Ascending aorta (tissue), 2 donors: ENCODE data around the gene RAPGEF1. TPM values are rescaled to one million over a fixed set of nuclear protein-coding genes. Genes with fewer than 3 reads are reported as not detected.

Experiments
- DNase-seq, 2 donors: peaks; one replicate each; pipeline ENCODE4 v3.0.0-alpha.2; 2019; ENCODE audit warnings: low spot score in 2 of 2
- H3K27ac ChIP-seq, 2 donors: fragments of 200-600 bp; sonication (generic); one replicate each; pipeline ENCODE4 v1.5.1; 2016 to 2017; ENCODE audit warnings: mild to moderate bottlenecking in 1 of 2
- H3K27me3 ChIP-seq: fragments of 200-600 bp; sonication (generic); one replicate; pipeline ENCODE4 v1.5.1; 2017
- H3K36me3 ChIP-seq, 2 donors: fragments of 200-600 bp; sonication (generic); one replicate each; pipeline ENCODE4 v1.5.1; 2016
- H3K4me1 ChIP-seq, 2 donors: fragments of 200-600 bp; sonication (generic); one replicate each; pipeline ENCODE4 v1.5.1; 2016 to 2017; ENCODE audit warnings: mild to moderate bottlenecking in 1 of 2
- H3K4me3 ChIP-seq, 2 donors: fragments of 200-600 bp; sonication (generic); one replicate each; pipeline ENCODE4 v1.5.1; 2016 to 2017; ENCODE audit warnings: mild to moderate bottlenecking in 1 of 2
- H3K9me3 ChIP-seq, 2 donors: fragments of 200-600 bp; sonication (generic); one replicate each; pipeline ENCODE4 v1.5.1; 2016
- CTCF ChIP-seq, 3 experiments: fragments of 200-600 bp in 2 of 3; fragments of 450-650 bp in 1 of 3; sonication (generic) in 2 of 3; IDR thresholded peaks; one replicate each; pipeline ENCODE4 v1.5.1; 2016 to 2019; ENCODE audit warnings: antibody characterized with exemption in 3 of 3, mild to moderate bottlenecking in 1 of 3, moderate library complexity in 1 of 3
- intact Hi-C: fragments of 100-400 bp; cut with DNase I; formaldehyde crosslinking; loops from one replicate; pipeline ENCODE4 v1.15.1; 2023
- total RNA-seq: library from RNA; depleted of rRNA; stranded (reverse); fragments of >200 nt; gene quantifications from one replicate; pipeline ENCODE4 v1.1.0, GENCODE V29; 2016

RAPGEF1 gene
- 95.5 TPM for total RNA-seq

- Histone ChIP-seq H3K9me3 (no peaks in the 10 kb centered on the region), H3K4me3 (peak within 1 kb of the TSS; percentile 64 to 86), H3K27me3 (no peaks in the 10 kb centered on the region), H3K27ac (peak within 1 kb of the TSS; percentile 53 to 89), H3K4me1 (peaks cover 0 to 29% of the 10 kb centered on the region in 2 donors), H3K36me3 (no peaks in the 10 kb centered on the region)
- DNase-seq, result peak in 1 of 2 donors; percentile 83
- intact Hi-C loops, result loop anchor here (1.0 to 5.0 kb wide), 5 partner anchors 61 to 393 kb away; partner anchors contain the start of gene UCK1
- TF ChIP-seq CTCF (IDR thresholded peaks at IDR 0.05), result peak; percentile 69 to 99 (median 81)
Observed at GRCh38 chr9:131739959-131740648, at the start of gene RAPGEF1. Gene RAPGEF1, minus strand, starts transcription at chr9:131740076. Its CDS starts 246 bp downstream, at chr9:131739830.

GRCh38 chr9:131788851-131789250, 49.0 kb upstream of the RAPGEF1 start:
- H3K9me3 ChIP-seq, result no peaks in the 10 kb centered on the region
- TF ChIP-seq CTCF (IDR thresholded peaks at IDR 0.05), result no peak
- intact Hi-C loops, result no loop called here
- no peak overlapping the region for H3K27ac ChIP-seq
- no peak for DNase-seq
- no peaks in the 10 kb centered on the region for H3K4me1 ChIP-seq
- H3K4me3 ChIP-seq, result no peak overlapping the region
- no peaks in the 10 kb centered on the region for H3K27me3 ChIP-seq
- no peaks in the 10 kb centered on the region for H3K36me3 ChIP-seq

GRCh38 chr9:131787838-131788237, 48.0 kb upstream of the RAPGEF1 start:
- H3K4me1 ChIP-seq, result no peaks in the 10 kb centered on the region
- DNase-seq, result no peak
- no peak overlapping the region for H3K27ac ChIP-seq
- H3K36me3 ChIP-seq, result no peaks in the 10 kb centered on the region
- H3K27me3 ChIP-seq, result no peaks in the 10 kb centered on the region
- H3K9me3 ChIP-seq, result no peaks in the 10 kb centered on the region
- no peak overlapping the region for H3K4me3 ChIP-seq
- TF ChIP-seq CTCF (IDR thresholded peaks at IDR 0.05), result no peak
- intact Hi-C loops, result no loop called here

- TF ChIP-seq CTCF (IDR thresholded peaks at IDR 0.05), result no peak
- no peaks in the 10 kb centered on the region for H3K4me1 ChIP-seq
- H3K36me3 ChIP-seq, result no peaks in the 10 kb centered on the region
- H3K4me3 ChIP-seq, result no peak overlapping the region
- no peak for DNase-seq
- H3K27ac ChIP-seq, result no peak overlapping the region
- intact Hi-C loops, result no loop called here
- H3K9me3 ChIP-seq, result no peaks in the 10 kb centered on the region
- no peaks in the 10 kb centered on the region for H3K27me3 ChIP-seq
Observed at GRCh38 chr9:131784748-131785501, 45.0 kb upstream of the RAPGEF1 start.

GRCh38 chr9:131781069-131781468, 41.2 kb upstream of the RAPGEF1 start:
- H3K36me3 ChIP-seq, result no peaks in the 10 kb centered on the region
- no peaks in the 10 kb centered on the region for H3K9me3 ChIP-seq
- H3K27me3 ChIP-seq, result no peaks in the 10 kb centered on the region
- H3K4me3 ChIP-seq, result no peak overlapping the region
- TF ChIP-seq CTCF (IDR thresholded peaks at IDR 0.05), result no peak
- H3K27ac ChIP-seq, result no peak overlapping the region
- intact Hi-C loops, result no loop called here
- DNase-seq, result no peak
- H3K4me1 ChIP-seq, result no peaks in the 10 kb centered on the region
